ENCODE data around the gene ANKRD23. TPM values are rescaled to one million over a fixed set of nuclear protein-coding genes. Genes with fewer than 3 reads are reported as not detected.
A peak's percentile ranks its signal among the peaks of the same experiment; 100 is the strongest.

ANKRD23 gene
- total RNA-seq, 3 donors from 2014 or later = 3.2 to 5.1 (median 4.9) TPM

DNA sequence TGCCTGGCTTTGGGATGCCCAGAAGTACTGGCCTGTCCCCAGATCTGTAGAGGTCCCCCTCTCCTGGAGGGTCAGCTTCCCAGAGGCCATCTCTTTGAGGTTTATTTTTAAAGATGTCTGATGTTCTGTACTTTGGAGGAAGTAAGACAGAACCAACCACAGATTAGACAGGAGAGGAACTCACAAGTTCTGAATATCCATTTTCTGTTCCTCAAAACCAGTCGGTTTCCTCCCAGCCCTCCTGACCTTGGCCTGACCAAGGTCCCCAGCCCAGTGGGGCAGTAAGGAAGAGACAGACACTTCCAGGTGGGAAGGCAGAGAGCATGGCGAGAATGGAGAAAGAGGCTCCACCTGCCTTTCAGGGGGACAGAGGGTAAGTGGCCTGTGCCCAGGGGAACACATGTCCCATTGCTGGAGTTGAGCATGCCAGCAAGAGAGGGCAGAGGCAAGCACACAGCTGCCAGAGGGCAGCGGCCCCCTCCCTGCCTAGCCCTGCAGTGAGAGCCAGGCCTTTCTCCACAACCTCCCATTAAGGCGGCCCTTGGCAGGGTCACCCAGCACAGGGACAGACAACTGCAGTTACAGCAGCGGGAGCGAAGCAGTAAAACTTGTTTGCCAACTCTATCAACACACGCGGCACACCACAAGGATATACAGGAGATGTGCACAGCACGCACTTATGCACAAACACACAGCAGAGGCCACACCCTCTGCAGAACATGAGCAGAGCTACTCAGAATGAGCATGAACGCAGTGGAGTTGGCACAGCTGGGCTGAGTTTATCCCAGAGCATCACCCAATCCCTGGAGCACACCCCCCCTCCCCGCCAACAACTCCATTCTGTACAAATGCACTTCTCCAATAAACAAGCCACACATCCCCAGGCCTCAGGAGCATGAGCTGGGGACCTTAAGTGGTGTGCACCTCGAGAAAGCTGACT, 44.5 kb upstream of the ANKRD23 start:
- intact Hi-C loops (cut with DNase I, micrococcal nuclease) = no loop called here
- Histone ChIP-seq H3K4me1 (ENCODE audit: low read depth) (peaks cover 18% of the 10 kb centered on the region), H3K36me3 (ENCODE audit: low read depth) (no peaks in the 10 kb centered on the region), H3K9me3 (no peaks in the 10 kb centered on the region), H3K4me3 (no peak overlapping the region)
- ATAC-seq = peak; percentile 90
- TF ChIP-seq, protein P1, sequence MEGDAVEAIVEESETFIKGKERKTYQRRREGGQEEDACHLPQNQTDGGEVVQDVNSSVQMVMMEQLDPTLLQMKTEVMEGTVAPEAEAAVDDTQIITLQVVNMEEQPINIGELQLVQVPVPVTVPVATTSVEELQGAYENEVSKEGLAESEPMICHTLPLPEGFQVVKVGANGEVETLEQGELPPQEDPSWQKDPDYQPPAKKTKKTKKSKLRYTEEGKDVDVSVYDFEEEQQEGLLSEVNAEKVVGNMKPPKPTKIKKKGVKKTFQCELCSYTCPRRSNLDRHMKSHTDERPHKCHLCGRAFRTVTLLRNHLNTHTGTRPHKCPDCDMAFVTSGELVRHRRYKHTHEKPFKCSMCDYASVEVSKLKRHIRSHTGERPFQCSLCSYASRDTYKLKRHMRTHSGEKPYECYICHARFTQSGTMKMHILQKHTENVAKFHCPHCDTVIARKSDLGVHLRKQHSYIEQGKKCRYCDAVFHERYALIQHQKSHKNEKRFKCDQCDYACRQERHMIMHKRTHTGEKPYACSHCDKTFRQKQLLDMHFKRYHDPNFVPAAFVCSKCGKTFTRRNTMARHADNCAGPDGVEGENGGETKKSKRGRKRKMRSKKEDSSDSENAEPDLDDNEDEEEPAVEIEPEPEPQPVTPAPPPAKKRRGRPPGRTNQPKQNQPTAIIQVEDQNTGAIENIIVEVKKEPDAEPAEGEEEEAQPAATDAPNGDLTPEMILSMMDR (IDR thresholded peaks at IDR 0.05) = no peak
- peak; percentile 75 to 83 (median 79) for DNase-seq

DNA sequence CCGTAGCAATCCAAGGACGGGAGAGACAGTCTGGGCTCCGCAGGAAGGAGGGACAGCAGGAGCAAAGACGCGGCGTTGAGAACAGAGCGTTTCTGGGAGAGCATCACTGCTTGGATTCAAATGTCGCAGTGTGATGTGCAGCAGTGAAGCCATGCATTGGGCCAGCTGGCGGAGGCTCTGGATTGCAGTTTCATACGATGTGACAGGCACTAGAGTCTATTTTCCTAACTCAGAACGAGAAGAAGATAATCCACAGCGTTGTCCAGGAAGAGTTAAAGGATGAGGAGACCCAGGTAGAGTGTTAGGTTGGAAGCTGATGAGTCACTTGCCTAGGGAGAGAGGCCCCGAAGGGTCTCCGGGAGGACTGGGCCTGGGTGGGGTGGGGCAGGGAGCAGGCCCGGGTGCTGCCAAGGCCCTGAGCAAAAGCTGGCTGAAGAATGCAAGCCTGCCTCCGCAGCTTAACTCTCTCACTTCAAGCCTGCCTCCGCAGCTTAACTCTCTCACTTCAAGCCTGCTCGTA, 43.7 kb upstream of the ANKRD23 start:
- Histone ChIP-seq H3K4me1 (ENCODE audit: low read depth) (peaks cover 18% of the 10 kb centered on the region), H3K4me3 (no peak overlapping the region), H3K36me3 (ENCODE audit: low read depth) (no peaks in the 10 kb centered on the region), H3K9me3 (no peaks in the 10 kb centered on the region)
- ATAC-seq (no peak), DNase-seq (no peak)
- TF ChIP-seq, protein P1 (IDR thresholded peaks at IDR 0.05) = no peak
- intact Hi-C loops (cut with DNase I, micrococcal nuclease) = no loop called here

DNA sequence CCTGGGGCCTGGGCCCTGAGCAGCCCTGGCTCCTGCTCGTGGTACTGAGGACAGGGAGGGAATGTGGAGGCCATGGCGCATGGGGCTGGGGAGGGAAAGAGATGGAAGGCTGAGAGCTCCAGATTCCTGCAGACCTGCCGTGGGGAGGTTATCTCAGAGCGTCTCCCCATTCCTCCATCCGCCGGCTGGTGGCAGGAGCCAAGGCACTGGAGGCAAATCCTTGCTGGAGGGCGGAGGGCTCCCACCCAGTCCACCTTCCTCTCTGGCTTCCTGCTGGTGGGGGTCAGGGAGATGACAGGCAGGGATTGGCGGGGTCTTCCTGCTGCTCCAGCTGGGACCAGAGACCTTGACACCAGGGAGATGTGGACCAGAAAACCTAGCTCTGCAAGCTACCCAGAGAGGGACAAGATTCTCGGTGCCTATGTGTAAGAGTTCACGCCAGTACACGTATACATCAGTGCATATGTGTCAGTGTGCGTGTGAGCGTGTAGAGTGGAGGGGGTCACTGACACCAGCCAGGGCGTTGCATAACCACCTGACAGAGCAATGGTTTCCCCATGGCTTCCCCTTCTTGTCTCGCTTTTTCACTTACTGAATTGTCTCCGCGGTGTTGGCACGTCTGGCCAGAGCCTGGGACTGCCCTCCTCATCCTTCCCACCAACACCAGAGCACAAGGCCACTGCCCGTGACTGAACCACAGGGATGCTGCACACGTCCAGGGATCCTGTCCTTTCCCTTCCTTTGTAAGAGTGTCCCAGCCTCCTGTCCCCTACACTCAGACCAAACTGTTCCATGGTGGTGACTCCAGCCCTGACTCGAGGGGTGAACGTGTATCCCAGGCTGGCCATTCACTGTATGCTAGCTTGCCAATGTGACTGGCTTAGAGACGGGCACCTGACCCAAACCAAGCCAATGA, 41.9 kb upstream of the ANKRD23 start:
- Histone ChIP-seq H3K4me3 (no peak overlapping the region), H3K9me3 (no peaks in the 10 kb centered on the region), H3K36me3 (ENCODE audit: low read depth) (no peaks in the 10 kb centered on the region), H3K4me1 (ENCODE audit: low read depth) (peaks cover 18% of the 10 kb centered on the region)
- no peak for ATAC-seq
- TF ChIP-seq, protein P1 (IDR thresholded peaks at IDR 0.05) = no peak
- intact Hi-C loops (cut with DNase I, micrococcal nuclease) = no loop called here
- no peak for DNase-seq

DNA sequence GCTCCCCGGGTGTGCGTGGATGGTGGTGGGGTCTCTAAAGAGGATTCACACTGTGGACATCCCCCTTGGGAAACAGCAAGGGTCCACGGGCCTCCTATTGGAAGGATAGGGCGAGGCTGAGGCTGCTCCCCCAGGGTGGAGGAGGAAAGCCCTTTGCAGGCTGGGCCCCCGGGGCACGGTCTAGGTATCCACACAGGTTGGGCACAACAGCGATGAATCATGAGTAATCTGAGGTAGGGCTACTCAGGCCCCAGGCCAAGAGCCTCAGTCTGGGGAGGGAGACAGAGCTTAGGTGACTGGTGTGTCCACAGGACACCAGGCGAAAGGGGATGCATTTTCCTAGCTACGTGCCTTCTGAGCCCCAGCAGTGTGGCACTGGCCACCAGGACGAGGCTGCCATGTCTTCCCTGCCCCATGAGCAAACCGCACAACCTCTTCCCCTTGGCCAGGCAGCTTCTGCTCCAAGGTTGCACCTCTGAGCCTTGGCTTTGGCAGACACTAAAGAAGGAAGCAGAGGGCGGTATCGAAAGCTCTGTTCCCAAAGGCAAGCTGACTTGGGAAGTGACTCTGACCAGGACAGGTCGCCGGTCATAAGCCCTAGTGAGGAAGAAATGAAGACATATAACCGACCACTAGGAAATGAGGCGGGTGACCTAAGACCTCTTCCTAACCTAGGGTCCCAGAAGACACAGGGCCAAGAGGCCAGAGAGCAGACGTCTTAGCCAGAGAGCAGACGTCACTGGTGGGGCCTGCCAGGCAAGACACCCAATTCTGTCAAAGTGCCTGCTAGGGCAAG, 40.7 kb upstream of the ANKRD23 start:
- peaks cover 18% of the 10 kb centered on the region for H3K4me1 ChIP-seq (ENCODE audit: low read depth)
- DNase-seq = no peak
- H3K36me3 ChIP-seq (ENCODE audit: low read depth) = no peaks in the 10 kb centered on the region
- intact Hi-C loops (cut with DNase I, micrococcal nuclease) = no loop called here
- no peak overlapping the region for H3K4me3 ChIP-seq
- ATAC-seq = no peak
- TF ChIP-seq, protein P1 (IDR thresholded peaks at IDR 0.05) = no peak
- no peaks in the 10 kb centered on the region for H3K9me3 ChIP-seq

- intact Hi-C loops (cut with DNase I, micrococcal nuclease) = no loop called here
Measured at GRCh38 chr2:96883306-96883705, 39.5 kb upstream of the ANKRD23 start.

More at GRCh38 chr2:96883306-96883705, 39.5 kb upstream of the ANKRD23 start:
- no peak overlapping the region for H3K4me3 ChIP-seq
- no peaks in the 10 kb centered on the region for H3K9me3 ChIP-seq
- H3K36me3 ChIP-seq (ENCODE audit: low read depth) = no peaks in the 10 kb centered on the region
- TF ChIP-seq, protein P1 (IDR thresholded peaks at IDR 0.05) = no peak
- ATAC-seq = no peak
- H3K4me1 ChIP-seq (ENCODE audit: low read depth) = peaks cover 10% of the 10 kb centered on the region
- DNase-seq = no peak
